Measurements from ENCODE around the gene LRTM2.

LRTM2 gene

DNA sequence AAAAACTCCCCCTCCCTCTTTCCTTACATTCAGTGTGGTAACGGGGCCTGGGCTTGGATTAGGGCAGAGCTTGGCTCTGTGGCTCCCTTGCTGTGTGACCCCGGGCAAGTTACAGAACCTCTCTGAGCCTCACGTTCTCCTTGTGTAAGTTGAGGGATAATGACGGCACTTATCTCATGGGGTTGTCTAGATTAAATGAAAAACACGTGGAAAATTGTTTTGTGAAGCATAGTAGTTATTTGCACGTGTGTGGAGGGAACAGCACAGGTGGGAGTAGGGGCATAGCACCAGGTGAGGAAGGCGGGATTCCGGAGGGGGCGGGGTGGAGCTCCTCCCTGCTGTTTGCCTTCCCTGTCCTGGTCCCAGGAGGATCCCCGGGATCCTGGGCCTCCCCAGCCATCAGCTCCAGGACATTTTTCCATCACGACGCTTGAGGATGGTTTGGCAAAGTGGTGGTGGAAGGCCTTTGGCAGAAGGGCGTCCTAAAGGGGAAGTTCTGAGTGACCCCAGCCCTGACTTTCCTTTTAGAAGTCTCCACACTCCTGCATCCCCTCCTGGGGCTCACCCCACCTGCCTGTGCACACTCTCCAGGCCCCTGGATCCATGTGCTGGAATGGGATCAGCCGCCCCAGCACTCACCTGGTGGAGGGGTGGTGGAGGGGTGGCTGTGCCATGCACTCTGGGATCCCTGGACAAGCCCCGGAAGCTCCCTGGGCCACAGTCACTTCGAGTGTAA is 22.7 kb downstream of the LRTM2 start:
- TF ChIP-seq, protein P1, sequence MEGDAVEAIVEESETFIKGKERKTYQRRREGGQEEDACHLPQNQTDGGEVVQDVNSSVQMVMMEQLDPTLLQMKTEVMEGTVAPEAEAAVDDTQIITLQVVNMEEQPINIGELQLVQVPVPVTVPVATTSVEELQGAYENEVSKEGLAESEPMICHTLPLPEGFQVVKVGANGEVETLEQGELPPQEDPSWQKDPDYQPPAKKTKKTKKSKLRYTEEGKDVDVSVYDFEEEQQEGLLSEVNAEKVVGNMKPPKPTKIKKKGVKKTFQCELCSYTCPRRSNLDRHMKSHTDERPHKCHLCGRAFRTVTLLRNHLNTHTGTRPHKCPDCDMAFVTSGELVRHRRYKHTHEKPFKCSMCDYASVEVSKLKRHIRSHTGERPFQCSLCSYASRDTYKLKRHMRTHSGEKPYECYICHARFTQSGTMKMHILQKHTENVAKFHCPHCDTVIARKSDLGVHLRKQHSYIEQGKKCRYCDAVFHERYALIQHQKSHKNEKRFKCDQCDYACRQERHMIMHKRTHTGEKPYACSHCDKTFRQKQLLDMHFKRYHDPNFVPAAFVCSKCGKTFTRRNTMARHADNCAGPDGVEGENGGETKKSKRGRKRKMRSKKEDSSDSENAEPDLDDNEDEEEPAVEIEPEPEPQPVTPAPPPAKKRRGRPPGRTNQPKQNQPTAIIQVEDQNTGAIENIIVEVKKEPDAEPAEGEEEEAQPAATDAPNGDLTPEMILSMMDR (IDR thresholded peaks at IDR 0.05; ENCODE audit: low read depth, low read length) = no peak
- DNase-seq (ENCODE audit: extremely low read depth, low read depth) = no peak

- no peak for DNase-seq (ENCODE audit: extremely low read depth, low read depth)
- TF ChIP-seq, protein P1 (IDR thresholded peaks at IDR 0.05; ENCODE audit: low read depth, low read length) = no peak
Measured at GRCh38 chr12:1843641-1844005, 23.3 kb downstream of the LRTM2 start.

DNA sequence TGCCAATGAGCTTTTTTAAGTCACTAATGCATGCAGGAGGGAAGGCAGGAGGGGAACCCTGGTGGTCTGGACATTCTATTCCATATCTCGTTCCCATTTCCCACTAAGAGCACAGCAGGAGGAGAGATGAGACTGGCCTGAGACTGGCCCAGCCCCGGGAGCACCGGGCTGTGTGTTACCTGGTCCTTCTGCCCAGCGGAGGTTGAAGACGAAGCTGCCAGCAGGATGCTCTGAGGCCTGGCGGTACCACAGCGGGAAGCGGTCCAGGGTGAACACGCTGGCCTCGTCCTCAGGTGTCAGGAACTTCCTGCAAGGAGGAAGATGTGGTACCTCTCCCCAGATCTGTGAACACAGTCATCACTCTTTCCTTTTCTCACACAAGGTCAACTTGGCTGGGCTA is 23.9 kb downstream of the LRTM2 start:
- no peak for DNase-seq (ENCODE audit: extremely low read depth, low read depth)
- TF ChIP-seq, protein P1 (IDR thresholded peaks at IDR 0.05; ENCODE audit: low read depth, low read length) = no peak

DNA sequence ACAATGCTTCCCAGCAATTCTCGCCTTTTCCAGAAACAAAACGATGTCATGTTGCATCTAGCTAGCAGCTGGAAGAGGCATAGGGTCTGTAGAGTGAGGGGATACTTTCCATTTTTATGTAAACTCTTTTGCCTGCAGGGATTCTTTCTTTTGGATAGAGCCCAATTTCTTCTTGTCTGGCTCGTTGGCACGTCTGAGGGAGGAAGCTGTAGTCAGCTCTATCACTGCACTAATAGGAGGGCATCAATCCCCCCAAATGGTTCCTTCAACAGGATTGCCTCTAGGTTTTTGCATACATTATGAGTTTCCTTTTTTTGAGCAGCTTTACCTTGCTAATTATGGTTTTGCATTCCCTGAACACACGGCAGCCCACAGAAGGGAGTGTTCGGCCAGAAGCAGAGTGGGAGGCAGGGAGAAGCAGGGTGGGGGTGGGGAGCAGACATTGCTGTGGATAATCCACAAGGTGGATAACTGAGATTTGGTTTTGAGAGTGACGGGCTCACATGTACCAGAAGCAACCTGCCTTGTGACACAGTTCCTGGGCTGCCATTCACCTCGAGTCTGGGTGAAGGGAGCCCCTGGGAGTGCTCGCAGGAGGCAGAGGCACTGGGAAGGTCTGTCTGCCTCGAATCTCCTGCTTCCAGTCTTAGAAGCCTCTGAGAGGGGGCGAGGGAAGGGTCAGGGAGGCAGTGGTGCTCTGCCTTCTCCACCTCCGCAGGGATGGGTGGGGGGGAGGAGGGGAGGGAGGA is 24.5 kb downstream of the LRTM2 start:
- DNase-seq (ENCODE audit: extremely low read depth, low read depth) = no peak
- TF ChIP-seq, protein P1 (IDR thresholded peaks at IDR 0.05; ENCODE audit: low read depth, low read length) = no peak

DNA sequence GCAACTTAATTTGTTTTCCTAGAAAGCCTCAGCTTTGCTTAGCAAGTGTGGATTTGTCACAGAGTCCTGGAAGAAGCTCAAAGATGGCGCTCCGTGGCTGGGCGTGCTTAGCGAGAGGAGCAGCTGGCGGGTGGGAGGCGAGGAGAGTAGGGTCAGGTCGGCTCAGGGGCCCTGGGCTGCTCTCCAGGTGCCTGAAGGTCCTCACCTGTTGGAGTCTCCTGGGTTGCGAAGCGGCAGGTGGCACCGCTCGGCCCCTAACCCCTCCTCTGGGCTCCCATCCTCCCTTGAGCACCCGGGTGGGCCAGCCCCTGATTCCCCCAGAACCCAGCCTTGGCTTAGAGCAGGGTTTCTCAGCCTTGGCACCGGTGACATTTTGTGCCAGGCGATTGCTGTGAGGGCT is 25.1 kb downstream of the LRTM2 start:
- TF ChIP-seq, protein P1 (IDR thresholded peaks at IDR 0.05; ENCODE audit: low read depth, low read length) = no peak
- DNase-seq (ENCODE audit: extremely low read depth, low read depth) = no peak

DNA sequence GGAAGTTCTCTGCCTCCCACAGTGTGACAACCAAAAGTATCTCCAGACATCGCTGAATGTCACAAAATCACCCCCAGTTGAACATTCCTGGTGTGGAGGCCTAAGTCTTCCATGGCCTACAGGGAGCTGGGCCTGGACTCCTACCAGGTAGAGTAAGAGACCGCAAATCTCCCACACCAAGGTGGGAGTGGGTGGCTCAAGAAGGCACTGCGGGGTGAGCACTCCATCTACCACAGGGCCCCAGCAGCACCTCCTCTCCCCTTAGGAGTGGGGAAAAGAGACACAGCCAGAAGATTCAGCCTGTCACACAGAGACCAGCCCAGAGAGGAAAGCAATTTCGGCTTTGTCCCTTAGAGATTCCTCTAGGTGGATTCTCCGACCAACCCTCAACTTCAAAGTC is 25.5 kb downstream of the LRTM2 start:
- TF ChIP-seq, protein P1 (IDR thresholded peaks at IDR 0.05; ENCODE audit: low read depth, low read length) = no peak
- DNase-seq (ENCODE audit: extremely low read depth, low read depth) = no peak
